GM20000 (cell line): ENCODE results near the gene TEP1.

Source experiments
- DNase-seq: peaks from one replicate; pipeline ENCODE4 v3.0.0; 2012; ENCODE audit warnings: low spot score
- CTCF ChIP-seq: IDR thresholded peaks from 2 replicates; pipeline ENCODE4 v1.5.1; 2012; ENCODE audit warnings: mild to moderate bottlenecking, control low read depth; ENCODE audit errors: extremely low read depth, missing control alignments

The TEP1 gene

GRCh38 chr14:20417250-20418186, 4.2 kb upstream of the TEP1 start:
- no peak for DNase-seq
- TF ChIP-seq CTCF: no peak

GRCh38 chr14:20416223-20416622, 2.9 kb upstream of the TEP1 start:
- no peak for DNase-seq
- TF ChIP-seq CTCF: no peak

- DNase-seq: peak; percentile 64
- TF ChIP-seq CTCF: peak; percentile 19
Observed at GRCh38 chr14:20415782-20416206, 2.5 kb upstream of the TEP1 start.

- TF ChIP-seq CTCF: no peak
- DNase-seq: peak; percentile 61
Observed at GRCh38 chr14:20413744-20414082, 412 bp upstream of the TEP1 start.

- peak; percentile 53 for DNase-seq
- no peak for TF ChIP-seq CTCF
Observed at GRCh38 chr14:20412411-20412810, 890 bp downstream of the TEP1 start.

- DNase-seq: no peak
Observed at GRCh38 chr14:20409226-20409625, 4.1 kb downstream of the TEP1 start.

More at GRCh38 chr14:20409226-20409625, 4.1 kb downstream of the TEP1 start:
- TF ChIP-seq CTCF: no peak
